GM19468 (cell line): ENCODE results near the gene ABI3BP.

ENCODE experiments used
- ATAC-seq: cut with Tn5 transposase; IDR thresholded peaks from one replicate; pipeline ENCODE4 v1.9.1; 2021; ENCODE audit warnings: mild to moderate bottlenecking, moderate library complexity, moderate number of reproducible peaks; ENCODE audit not compliant: unreplicated experiment; ENCODE audit errors: extremely low read depth

ABI3BP gene

DNA sequence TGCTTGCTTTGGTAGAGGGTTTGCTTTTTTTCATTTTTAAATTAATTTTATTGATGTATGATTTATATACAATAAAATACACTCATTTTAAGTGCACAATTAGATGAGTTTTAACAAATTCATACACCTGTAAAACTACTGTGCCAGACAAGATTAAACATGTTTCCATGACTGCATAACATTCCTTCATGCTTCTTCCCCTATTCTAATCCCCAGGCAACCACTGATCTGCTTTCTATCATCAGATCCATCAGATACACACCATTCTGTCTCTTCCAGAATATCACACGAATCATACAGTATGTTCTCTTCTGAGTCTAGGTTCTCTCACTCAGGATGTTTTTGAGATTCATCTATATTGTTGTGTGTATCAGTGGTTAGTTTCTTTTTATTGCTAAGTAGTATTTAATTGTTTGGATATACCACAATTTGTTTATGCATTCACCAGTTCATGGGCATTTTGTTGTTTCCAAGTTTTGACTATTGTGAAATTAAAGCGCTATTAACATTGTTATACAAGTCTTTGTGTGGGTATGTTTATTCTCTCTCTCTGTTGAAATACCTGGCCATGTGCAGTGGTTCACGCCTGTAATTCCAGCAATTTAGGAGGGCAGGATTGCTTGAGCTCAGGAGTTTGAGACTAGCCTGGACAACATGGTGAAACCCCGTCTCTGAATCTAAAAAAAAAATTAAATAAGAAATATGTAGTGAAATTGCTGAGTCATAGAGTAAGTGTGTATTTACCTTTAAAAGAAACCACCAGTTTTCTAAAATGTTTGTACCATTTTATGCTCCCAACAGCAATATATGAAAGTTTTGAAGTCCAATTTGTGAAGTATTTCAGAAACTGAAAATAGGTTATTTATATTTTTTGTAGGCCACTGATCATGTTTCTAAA is 290.9 kb downstream of the ABI3BP start:
- no peak for ATAC-seq

DNA sequence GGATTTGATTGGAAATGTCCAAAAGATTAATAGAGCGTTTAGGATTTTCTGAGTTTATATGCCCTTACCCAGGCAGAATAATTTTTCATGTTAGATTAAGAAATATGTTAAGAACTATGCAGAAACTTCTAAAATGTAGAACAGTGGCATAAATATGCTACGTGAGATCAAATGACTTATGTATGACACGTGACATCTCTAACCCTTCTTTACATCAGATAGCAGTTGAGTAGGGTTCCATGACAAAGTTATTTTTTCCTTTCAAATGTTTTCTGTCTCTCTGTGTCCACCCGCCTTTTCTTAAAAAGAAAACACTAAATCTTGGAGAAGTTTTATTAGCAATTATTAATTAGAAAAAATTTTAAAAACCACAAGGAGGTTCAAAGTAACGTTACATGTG is 292.5 kb downstream of the ABI3BP start:
- no peak for ATAC-seq
